Peyer's patch (tissue), 4 donors: ENCODE results near the gene WDR48. TPM values are rescaled to one million over a fixed set of nuclear protein-coding genes. Genes with fewer than 3 reads are reported as not detected.

Experiments
- DNase-seq, 3 donors: peaks; one replicate each; pipeline ENCODE4 v3.0.0-alpha.2; 2017 to 2019
- H3K27ac ChIP-seq, 4 donors: fragments of 200-600 bp; sonication (generic); one replicate each; pipeline ENCODE4 v1.5.1; 2016 to 2019
- H3K27me3 ChIP-seq, 2 donors: fragments of 200-600 bp; sonication (generic); one replicate each; pipeline ENCODE4 v1.5.1; 2019
- H3K36me3 ChIP-seq, 3 donors: fragments of 200-600 bp; sonication (generic); one replicate each; pipeline ENCODE4 v1.5.1; 2016 to 2019
- H3K4me1 ChIP-seq, 4 donors: fragments of 200-600 bp; sonication (generic); one replicate each; pipeline ENCODE4 v1.5.1; 2016 to 2019
- H3K4me3 ChIP-seq, 4 donors: fragments of 200-600 bp; sonication (generic); 1 replicate in 3 of 4; 2 replicates in 1 of 4; pipeline ENCODE4 v1.5.1; 2016 to 2019; ENCODE audit warnings: mild to moderate bottlenecking in 1 of 4
- H3K9me3 ChIP-seq, 4 donors: fragments of 200-600 bp; sonication (generic); one replicate each; pipeline ENCODE4 v1.5.1; 2016 to 2019; ENCODE audit warnings: mild to moderate bottlenecking in 1 of 4
- POLR2A ChIP-seq, 2 donors: fragments of 450-650 bp; IDR thresholded peaks; one replicate each; pipeline ENCODE4 v1.5.1; 2017; ENCODE audit warnings: antibody characterized with exemption in 2 of 2, mild to moderate bottlenecking in 2 of 2, moderate library complexity in 2 of 2
- total RNA-seq, 4 donors: library from RNA; depleted of rRNA; stranded (reverse); fragments of >200 nt; gene quantifications; one replicate each; pipeline ENCODE4 v1.1.0, GENCODE V29; 2016
- TF ChIP-seq, protein P1 (sequence below), 6 experiments: fragments of 450-650 bp in 4 of 6; fragments of 200-600 bp in 2 of 6; sonication (generic) in 1 of 6; IDR thresholded peaks; one replicate each; pipeline ENCODE4 v1.5.1; 2017 to 2019; ENCODE audit warnings: antibody characterized with exemption in 6 of 6, mild to moderate bottlenecking in 3 of 6, moderate library complexity in 1 of 6

WDR48 gene
- total RNA-seq, 4 donors from 2014 or later = 24.2 to 35.5 (median 31.2) TPM

- DNase-seq = no peak
- Histone ChIP-seq H3K27ac (no peak overlapping the region), H3K4me1 (no peaks in the 10 kb centered on the region), H3K9me3 (no peaks in the 10 kb centered on the region), H3K4me3 (no peak overlapping the region), H3K36me3 (no peaks in the 10 kb centered on the region), H3K27me3 (no peaks in the 10 kb centered on the region)
- TF ChIP-seq POLR2A (IDR thresholded peaks at IDR 0.05) = no peak
- TF ChIP-seq, protein P1, sequence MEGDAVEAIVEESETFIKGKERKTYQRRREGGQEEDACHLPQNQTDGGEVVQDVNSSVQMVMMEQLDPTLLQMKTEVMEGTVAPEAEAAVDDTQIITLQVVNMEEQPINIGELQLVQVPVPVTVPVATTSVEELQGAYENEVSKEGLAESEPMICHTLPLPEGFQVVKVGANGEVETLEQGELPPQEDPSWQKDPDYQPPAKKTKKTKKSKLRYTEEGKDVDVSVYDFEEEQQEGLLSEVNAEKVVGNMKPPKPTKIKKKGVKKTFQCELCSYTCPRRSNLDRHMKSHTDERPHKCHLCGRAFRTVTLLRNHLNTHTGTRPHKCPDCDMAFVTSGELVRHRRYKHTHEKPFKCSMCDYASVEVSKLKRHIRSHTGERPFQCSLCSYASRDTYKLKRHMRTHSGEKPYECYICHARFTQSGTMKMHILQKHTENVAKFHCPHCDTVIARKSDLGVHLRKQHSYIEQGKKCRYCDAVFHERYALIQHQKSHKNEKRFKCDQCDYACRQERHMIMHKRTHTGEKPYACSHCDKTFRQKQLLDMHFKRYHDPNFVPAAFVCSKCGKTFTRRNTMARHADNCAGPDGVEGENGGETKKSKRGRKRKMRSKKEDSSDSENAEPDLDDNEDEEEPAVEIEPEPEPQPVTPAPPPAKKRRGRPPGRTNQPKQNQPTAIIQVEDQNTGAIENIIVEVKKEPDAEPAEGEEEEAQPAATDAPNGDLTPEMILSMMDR (IDR thresholded peaks at IDR 0.05) = no peak
These were observed 36.4 kb upstream of the WDR48 start for GRCh38 chr3:39015418-39015817.

- no peak for DNase-seq
- H3K4me3 ChIP-seq = no peak overlapping the region
- H3K27ac ChIP-seq = no peak overlapping the region
- TF ChIP-seq, protein P1 (IDR thresholded peaks at IDR 0.05) = no peak
- TF ChIP-seq POLR2A (IDR thresholded peaks at IDR 0.05) = no peak
- no peaks in the 10 kb centered on the region for H3K36me3 ChIP-seq
- no peaks in the 10 kb centered on the region for H3K27me3 ChIP-seq
- H3K4me1 ChIP-seq = no peaks in the 10 kb centered on the region
- no peaks in the 10 kb centered on the region for H3K9me3 ChIP-seq
These were observed 32.5 kb upstream of the WDR48 start for GRCh38 chr3:39019299-39019698.

DNA sequence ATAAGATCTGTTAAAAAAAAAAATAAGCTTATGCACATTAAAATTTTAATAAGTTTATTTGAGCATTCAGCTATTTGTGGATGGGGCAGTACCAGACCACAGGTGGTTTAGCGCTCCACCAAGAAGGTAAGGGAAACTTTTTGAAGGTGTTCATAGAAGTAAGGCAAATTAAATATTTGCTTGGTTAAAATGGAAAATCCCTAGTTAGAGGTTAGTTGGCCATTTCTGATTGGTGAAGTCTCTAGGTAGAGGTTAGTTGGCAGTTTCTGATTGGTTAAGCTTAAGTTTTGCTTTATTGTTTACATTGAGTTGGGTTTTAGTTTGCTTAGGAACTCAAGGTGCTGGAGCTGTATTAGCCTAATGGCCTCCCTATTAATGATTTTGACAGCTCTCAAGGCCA lies 30.8 kb upstream of the WDR48 start:
- TF ChIP-seq, protein P1 (IDR thresholded peaks at IDR 0.05) = no peak
- TF ChIP-seq POLR2A (IDR thresholded peaks at IDR 0.05) = no peak
- no peaks in the 10 kb centered on the region for H3K36me3 ChIP-seq
- H3K4me3 ChIP-seq = no peak overlapping the region
- H3K27me3 ChIP-seq = no peaks in the 10 kb centered on the region
- no peaks in the 10 kb centered on the region for H3K4me1 ChIP-seq
- H3K9me3 ChIP-seq = no peaks in the 10 kb centered on the region
- DNase-seq = no peak
- no peak overlapping the region for H3K27ac ChIP-seq

- TF ChIP-seq, protein P1 (IDR thresholded peaks at IDR 0.05) = no peak
- TF ChIP-seq POLR2A (IDR thresholded peaks at IDR 0.05) = no peak
These were observed 30.1 kb upstream of the WDR48 start for GRCh38 chr3:39021465-39022285.

DNA sequence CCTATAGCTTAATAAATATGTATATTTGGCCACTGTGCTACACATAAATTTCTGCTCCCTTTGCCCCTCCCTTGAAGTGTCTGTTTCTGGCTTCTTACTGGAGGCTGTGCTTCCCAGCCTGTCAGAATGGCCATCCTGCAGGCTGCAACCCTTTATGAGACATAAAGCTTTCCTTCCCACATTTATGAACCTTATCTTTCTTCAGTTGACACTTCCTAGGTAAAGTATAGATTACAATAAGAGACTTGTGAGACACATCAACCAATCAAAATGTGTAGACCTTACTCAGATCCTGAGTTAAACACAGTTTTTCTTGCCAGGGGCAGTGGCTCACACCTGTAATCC lies 29.6 kb upstream of the WDR48 start:
- Histone ChIP-seq H3K27ac (no peak overlapping the region), H3K36me3 (no peaks in the 10 kb centered on the region), H3K4me3 (no peak overlapping the region), H3K9me3 (no peaks in the 10 kb centered on the region), H3K4me1 (no peaks in the 10 kb centered on the region), H3K27me3 (no peaks in the 10 kb centered on the region)
- TF ChIP-seq, protein P1 (IDR thresholded peaks at IDR 0.05) = no peak
- no peak for TF ChIP-seq POLR2A (IDR thresholded peaks at IDR 0.05)
- no peak for DNase-seq

More at GRCh38 chr3:39021465-39022285, 30.1 kb upstream of the WDR48 start:
- Histone ChIP-seq H3K27ac (no peak overlapping the region), H3K4me3 (no peak overlapping the region), H3K27me3 (no peaks in the 10 kb centered on the region), H3K4me1 (no peaks in the 10 kb centered on the region), H3K9me3 (no peaks in the 10 kb centered on the region), H3K36me3 (no peaks in the 10 kb centered on the region)
- no peak for DNase-seq
